ENCODE data around the gene CADM1.

GRCh38 chr11:115287266-115287665 is 216.9 kb downstream of the CADM1 start:
- TF ChIP-seq CTCF (IDR thresholded peaks at IDR 0.05; ENCODE audit: borderline replicate concordance, extremely low read depth, low read length, poor library complexity, severe bottlenecking): no peak
- no peak for TF ChIP-seq EZH2 (IDR thresholded peaks at IDR 0.05; ENCODE audit: borderline replicate concordance, low read depth, low read length, severe bottlenecking)

All from DND-41 (cell line).